Measurements from ENCODE around the gene UBIAD1.
"Not testable (repeated sequence)": the region's sequence is repeated elsewhere in the genome, so short reads cannot be mapped to it uniquely, and the experiment has no call there.

UBIAD1 gene

GRCh38 chr1:11272832-11273594, at the start of gene UBIAD1:
TSS of gene UBIAD1 (plus strand) at chr1:11273198. CDS start at chr1:11273532, 334 bp downstream.
- DNase-seq = peak; percentile 80

GRCh38 chr1:11227106-11228077, 45.6 kb upstream of the UBIAD1 start:
- DNase-seq = no peak

- DNase-seq = no peak
Measured at GRCh38 chr1:11229203-11229602, 43.8 kb upstream of the UBIAD1 start.

- DNase-seq = no peak
Measured at GRCh38 chr1:11233208-11233607, 39.8 kb upstream of the UBIAD1 start.

- DNase-seq = no peak
Measured at GRCh38 chr1:11237356-11237755, 35.6 kb upstream of the UBIAD1 start.

- no peak for DNase-seq
Measured at GRCh38 chr1:11238311-11238710, 34.7 kb upstream of the UBIAD1 start.

GRCh38 chr1:11245248-11245647, 27.8 kb upstream of the UBIAD1 start:
- no peak for DNase-seq

- no peak for DNase-seq
Measured at GRCh38 chr1:11245904-11246719, 26.9 kb upstream of the UBIAD1 start.

- DNase-seq = no peak
Measured at GRCh38 chr1:11248169-11248568, 24.8 kb upstream of the UBIAD1 start.

GRCh38 chr1:11252538-11252937, 20.5 kb upstream of the UBIAD1 start:
- DNase-seq = no peak

- DNase-seq = no peak
Measured at GRCh38 chr1:11253226-11253625, 19.8 kb upstream of the UBIAD1 start.

GRCh38 chr1:11256299-11256698, 16.7 kb upstream of the UBIAD1 start:
- no peak for DNase-seq

- peak; percentile 94 for DNase-seq
Measured at GRCh38 chr1:11262171-11263049, 10.6 kb upstream of the UBIAD1 start, which contains the start of gene MTOR. TSS of gene MTOR (minus strand) at chr1:11262551. CDS start at chr1:11259409, 3,142 bp downstream.

GRCh38 chr1:11266268-11267074, 6.5 kb upstream of the UBIAD1 start:
- no peak for DNase-seq

- not testable (repeated sequence) for DNase-seq
Measured at GRCh38 chr1:11267350-11268337, 5.4 kb upstream of the UBIAD1 start.

GRCh38 chr1:11272544-11272831, 510 bp upstream of the UBIAD1 start:
- no peak for DNase-seq

GRCh38 chr1:11273595-11274234, 717 bp downstream of the UBIAD1 start:
- DNase-seq = no peak

GRCh38 chr1:11279152-11279551, 6.2 kb downstream of the UBIAD1 start:
- no peak for DNase-seq

GRCh38 chr1:11279630-11280029, 6.6 kb downstream of the UBIAD1 start:
- DNase-seq = no peak

Measured in activated T-cell treated with anti-CD3 and anti-CD28 coated beads for 4 hours (primary cell).